Liver (tissue), 9 donors: ENCODE data around the gene SORCS2. TPM values are rescaled to one million over a fixed set of nuclear protein-coding genes. Genes with fewer than 3 reads are reported as not detected.

Experiments used
- DNase-seq: peaks from one replicate; pipeline ENCODE4 v3.0.0-alpha.2; 2017; ENCODE audit warnings: low spot score
- H3K27ac ChIP-seq, 2 donors: one replicate each; pipeline ENCODE4 v1.7.0; 2013; ENCODE audit warnings: inconsistent platforms in 2 of 2, low read length in 2 of 2, control low read depth in 1 of 2, low read depth in 1 of 2, mild to moderate bottlenecking in 1 of 2
- H3K27me3 ChIP-seq, 4 donors: one replicate each; pipeline versions ENCODE4 v1.6.1 to v1.7.0; 2013; ENCODE audit warnings: low read length in 3 of 4, inconsistent platforms in 1 of 4, mild to moderate bottlenecking in 1 of 4, moderate library complexity in 1 of 4; ENCODE audit not compliant: control insufficient read depth in 4 of 4, insufficient read depth in 4 of 4
- H3K36me3 ChIP-seq, 4 donors: one replicate each; pipeline versions ENCODE4 v1.6.1 to v1.7.0; 2013; ENCODE audit warnings: low read length in 3 of 4, mild to moderate bottlenecking in 3 of 4, low read depth in 1 of 4, moderate library complexity in 1 of 4; ENCODE audit not compliant: control insufficient read depth in 4 of 4, insufficient read depth in 3 of 4
- H3K4me1 ChIP-seq, 4 donors: one replicate each; pipeline versions ENCODE4 v1.6.1 to v1.7.0; 2013; ENCODE audit warnings: low read length in 3 of 4, mild to moderate bottlenecking in 3 of 4, moderate library complexity in 1 of 4; ENCODE audit not compliant: control insufficient read depth in 4 of 4, insufficient read depth in 4 of 4
- H3K4me3 ChIP-seq, 3 donors: one replicate each; pipeline versions ENCODE4 v1.6.1 to v1.7.0; 2013; ENCODE audit warnings: low read length in 3 of 3, control low read depth in 1 of 3, low read depth in 1 of 3, mild to moderate bottlenecking in 1 of 3
- H3K9ac ChIP-seq, 2 donors: one replicate each; pipeline ENCODE4 v1.7.0; 2013; ENCODE audit warnings: low read length in 2 of 2, mild to moderate bottlenecking in 2 of 2, moderate library complexity in 2 of 2, control low read depth in 1 of 2, low read depth in 1 of 2
- H3K9me3 ChIP-seq, 4 donors: one replicate each; pipeline versions ENCODE4 v1.6.1 to v1.7.0; 2013; ENCODE audit warnings: low read length in 3 of 4; ENCODE audit not compliant: control insufficient read depth in 4 of 4
- ATF3 ChIP-seq: IDR thresholded peaks from 2 replicates; pipeline ENCODE4 v1.6.1; 2016; ENCODE audit warnings: antibody characterized with exemption
- CTCF ChIP-seq: fragments of 150-350 bp; IDR thresholded peaks from 2 replicates; pipeline ENCODE4 v1.5.1; 2017; ENCODE audit warnings: improper control_type of control experiment, low read depth, low read length; ENCODE audit not compliant: missing input control
- EGR1 ChIP-seq, 2 donors: IDR thresholded peaks; 2 replicates each; pipeline ENCODE4 v1.6.1; 2016 to 2018; ENCODE audit warnings: antibody characterized with exemption in 2 of 2, low read depth in 2 of 2
- FOXA1 ChIP-seq: IDR thresholded peaks from 2 replicates; pipeline ENCODE4 v1.6.1; 2016; ENCODE audit warnings: antibody characterized with exemption
- GABPA ChIP-seq, 2 donors: IDR thresholded peaks in 1 of 2; conservative IDR thresholded peaks in 1 of 2; 2 replicates each; pipeline ENCODE4 v1.6.1; 2016; ENCODE audit warnings: antibody characterized with exemption in 2 of 2, mild to moderate bottlenecking in 1 of 2, moderate library complexity in 1 of 2
- HNF4A ChIP-seq, 2 donors: conservative IDR thresholded peaks; 2 replicates each; pipeline ENCODE4 v1.6.1; 2016; ENCODE audit warnings: antibody characterized with exemption in 2 of 2, mild to moderate bottlenecking in 2 of 2
- HNF4G ChIP-seq: IDR thresholded peaks from 2 replicates; pipeline ENCODE4 v1.6.1; 2016; ENCODE audit warnings: antibody characterized with exemption
- MAX ChIP-seq: IDR thresholded peaks from 2 replicates; pipeline ENCODE4 v1.6.1; 2016; ENCODE audit warnings: antibody characterized with exemption
- NR2F2 ChIP-seq: IDR thresholded peaks from 2 replicates; pipeline ENCODE4 v1.6.1; 2016; ENCODE audit warnings: antibody characterized with exemption
- RAD21 ChIP-seq, 2 donors: IDR thresholded peaks; 2 replicates each; pipeline ENCODE4 v1.6.1; 2016; ENCODE audit warnings: antibody characterized with exemption in 2 of 2, mild to moderate bottlenecking in 2 of 2
- REST ChIP-seq: IDR thresholded peaks from 2 replicates; pipeline ENCODE4 v1.6.1; 2016; ENCODE audit warnings: antibody characterized with exemption, mild to moderate bottlenecking
- RXRA ChIP-seq, 2 donors: IDR thresholded peaks; 2 replicates each; pipeline ENCODE4 v1.6.1; 2017 to 2018; ENCODE audit warnings: antibody characterized with exemption in 2 of 2, mild to moderate bottlenecking in 1 of 2
- SP1 ChIP-seq: IDR thresholded peaks from 2 replicates; pipeline ENCODE4 v1.6.1; 2018; ENCODE audit warnings: antibody characterized with exemption, mild to moderate bottlenecking
- TAF1 ChIP-seq: conservative IDR thresholded peaks from 2 replicates; pipeline ENCODE4 v1.6.1; 2016; ENCODE audit warnings: antibody characterized with exemption, mild to moderate bottlenecking
- YY1 ChIP-seq: IDR thresholded peaks from 2 replicates; pipeline ENCODE4 v1.6.1; 2016; ENCODE audit warnings: antibody characterized with exemption, mild to moderate bottlenecking
- ZBTB33 ChIP-seq: IDR thresholded peaks from 2 replicates; pipeline ENCODE4 v1.6.1; 2016; ENCODE audit warnings: antibody characterized with exemption
- WGBS: extraction: QIAGEN DNeasy Blood & Tissue Kit; methylation state at CpG from one replicate; pipeline ENCODE4 v1.1.7; 2013; 5-methylcytosine and 5-hydroxymethylcytosine counted together
- polyA plus RNA-seq, 2 donors: library from polyadenylated mRNA; stranded (reverse) in 1 of 2; unstranded in 1 of 2; fragments of 200-250 nt in 1 of 2; fragments of >200 nt in 1 of 2; fragmentation: Nextera tagmentation in 1 of 2; extraction: Ambion mirVana in 1 of 2; gene quantifications; one replicate each; pipeline versions ENCODE4 v1.2.1 to v1.2.3, GENCODE V29; 2013 to 2015
- total RNA-seq, 2 donors: library from RNA; depleted of rRNA; stranded (reverse); fragments of >200 nt; gene quantifications; one replicate each; pipeline ENCODE4 v1.2.3, GENCODE V29; 2014
- donor health status: healthy.
- donor health status: healthy.
- donor health status: healthy.
- donor health status: healthy.
- donor health status: healthy.

SORCS2 gene
- total and polyA plus RNA-seq, 4 donors: 0.10 to 1.4 (median 0.92) TPM

GRCh38 chr4:7780751-7781348, 588.5 kb downstream of the SORCS2 start:
- no peak for DNase-seq
- Histone ChIP-seq H3K9me3 (no peaks in the 10 kb centered on the region), H3K36me3 (no peaks in the 10 kb centered on the region), H3K27ac (no peak overlapping the region), H3K9ac (no peak overlapping the region), H3K27me3 (no peaks in the 10 kb centered on the region), H3K4me3 (no peak overlapping the region), H3K4me1 (no peaks in the 10 kb centered on the region)
- 88% methylated on average over 5 of the region's 5 CpGs for WGBS
- no peak for TF ChIP-seq RXRA (IDR thresholded peaks at IDR 0.05)
- no peak for TF ChIP-seq YY1
- TF ChIP-seq HNF4G: no peak
- no peak for TF ChIP-seq CTCF
- TF ChIP-seq REST: no peak
- no peak for TF ChIP-seq MAX
- TF ChIP-seq SP1: no peak
- TF ChIP-seq ATF3: no peak
- TF ChIP-seq EGR1 (IDR thresholded peaks at IDR 0.05; ENCODE audit: low read depth in 2 of 2): no peak
- no peak for TF ChIP-seq RAD21 (IDR thresholded peaks at IDR 0.05)
- no peak for TF ChIP-seq FOXA1
- TF ChIP-seq HNF4A (conservative IDR thresholded peaks at IDR 0.05): no peak
- no peak for TF ChIP-seq ZBTB33
- TF ChIP-seq NR2F2: no peak
- no peak for TF ChIP-seq TAF1
- TF ChIP-seq GABPA (IDR thresholded peaks at IDR 0.05 in 1 of 2, conservative IDR thresholded peaks at IDR 0.05 in 1 of 2): no peak
